ENCODE measurements around the gene TMEM250.

Gene TMEM250

GRCh38 chr9:136093346-136093986, 25.2 kb downstream of the TMEM250 start:
- no peak for DNase-seq

GRCh38 chr9:136092741-136093140, 25.9 kb downstream of the TMEM250 start:
- DNase-seq: no peak

GRCh38 chr9:136092353-136092650, 26.4 kb downstream of the TMEM250 start:
- DNase-seq: no peak

GRCh38 chr9:136091582-136092352, 26.9 kb downstream of the TMEM250 start:
- no peak for DNase-seq

GRCh38 chr9:136090768-136091581, 27.7 kb downstream of the TMEM250 start:
- DNase-seq: no peak

GRCh38 chr9:136090056-136090735, 28.5 kb downstream of the TMEM250 start:
- no peak for DNase-seq

- DNase-seq: no peak
These were observed 29.0 kb downstream of the TMEM250 start for GRCh38 chr9:136089697-136090045.

GRCh38 chr9:136088939-136089696, 29.6 kb downstream of the TMEM250 start:
- DNase-seq: no peak

GRCh38 chr9:136088481-136088938, 30.2 kb downstream of the TMEM250 start:
- DNase-seq: no peak

- no peak for DNase-seq
These were observed 30.8 kb downstream of the TMEM250 start for GRCh38 chr9:136087741-136088480.

- no peak for DNase-seq
These were observed 31.5 kb downstream of the TMEM250 start for GRCh38 chr9:136086951-136087740.

- no peak for DNase-seq
These were observed 32.3 kb downstream of the TMEM250 start for GRCh38 chr9:136086213-136086881.

GRCh38 chr9:136085815-136086212, 32.9 kb downstream of the TMEM250 start:
- no peak for DNase-seq

- DNase-seq: no peak
These were observed 34.4 kb downstream of the TMEM250 start for GRCh38 chr9:136084063-136084944.

GRCh38 chr9:136083558-136084062, 35.1 kb downstream of the TMEM250 start:
- DNase-seq: no peak

- no peak for DNase-seq
These were observed 35.9 kb downstream of the TMEM250 start for GRCh38 chr9:136082496-136083361.

GRCh38 chr9:136081826-136082495, 36.7 kb downstream of the TMEM250 start:
- DNase-seq: no peak

All from activated CD4-positive, alpha-beta T cell treated with anti-CD3 and anti-CD28 coated beads, Interleukin-2, amount 50 U/mL, for 16 hours (primary cell).